HG02840 (cell line): ENCODE data around the gene UBLCP1.

Experiments
- ATAC-seq: cut with Tn5 transposase; IDR thresholded peaks from one replicate; pipeline ENCODE4 v1.9.1; 2021; ENCODE audit warnings: mild to moderate bottlenecking, moderate library complexity, moderate number of reproducible peaks; ENCODE audit not compliant: unreplicated experiment, low FRiP score

UBLCP1 gene

DNA sequence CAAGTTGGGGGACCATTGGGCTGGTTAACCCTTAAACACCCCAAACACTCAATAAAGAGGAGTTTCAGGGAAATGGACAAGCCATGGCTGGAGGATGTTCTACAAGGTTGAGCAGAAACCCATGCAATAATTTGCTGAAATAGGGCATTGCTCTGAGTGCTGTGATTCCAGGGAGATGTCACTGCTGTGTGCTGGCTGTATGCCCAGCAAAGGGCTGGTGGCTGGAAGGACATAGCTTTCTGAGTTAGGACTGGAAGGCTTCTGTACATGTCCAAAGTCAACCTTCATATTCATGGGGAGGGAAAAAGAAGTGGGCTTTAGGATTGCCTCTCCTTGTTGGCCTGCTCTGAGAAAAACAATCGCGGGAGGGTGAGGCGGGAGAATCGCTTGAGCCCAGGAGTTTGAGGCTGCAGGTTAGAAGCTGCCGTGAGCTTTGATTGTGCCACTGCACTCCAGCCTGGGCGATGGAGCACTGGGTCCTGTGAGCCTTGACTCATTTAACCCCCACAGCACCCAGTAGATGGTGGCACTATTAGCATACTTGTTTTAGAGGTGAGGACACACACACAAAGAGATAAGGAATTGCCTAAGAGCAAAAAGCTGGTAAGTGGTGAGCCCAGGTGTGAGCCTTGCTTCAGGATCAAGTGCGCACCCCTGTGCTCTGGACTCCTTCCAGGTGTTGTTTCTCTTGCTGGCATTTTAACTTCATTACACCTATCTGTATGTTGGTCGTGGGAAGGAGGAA is 46.8 kb downstream of the UBLCP1 start:
- ATAC-seq = no peak

DNA sequence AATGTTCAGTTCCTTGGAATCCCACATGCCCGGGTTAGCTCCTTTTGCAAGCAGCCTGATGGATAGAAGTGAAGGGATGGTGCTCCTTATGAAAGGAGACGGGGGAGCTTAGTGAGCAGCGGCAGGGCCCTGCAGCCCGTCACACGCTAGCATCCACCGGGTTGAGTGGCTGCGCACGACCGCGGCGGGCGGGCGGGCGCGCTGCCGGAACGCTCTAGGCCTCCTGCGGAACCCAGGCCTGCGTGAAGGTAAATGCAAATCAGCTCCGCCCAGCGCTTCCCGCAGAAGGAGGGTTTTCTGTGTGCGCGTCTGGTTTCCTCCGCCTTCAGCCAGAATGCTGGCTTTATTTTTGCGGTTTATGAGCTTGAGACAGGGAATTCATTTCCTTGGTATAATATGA is 47.4 kb downstream of the UBLCP1 start:
- no peak for ATAC-seq

DNA sequence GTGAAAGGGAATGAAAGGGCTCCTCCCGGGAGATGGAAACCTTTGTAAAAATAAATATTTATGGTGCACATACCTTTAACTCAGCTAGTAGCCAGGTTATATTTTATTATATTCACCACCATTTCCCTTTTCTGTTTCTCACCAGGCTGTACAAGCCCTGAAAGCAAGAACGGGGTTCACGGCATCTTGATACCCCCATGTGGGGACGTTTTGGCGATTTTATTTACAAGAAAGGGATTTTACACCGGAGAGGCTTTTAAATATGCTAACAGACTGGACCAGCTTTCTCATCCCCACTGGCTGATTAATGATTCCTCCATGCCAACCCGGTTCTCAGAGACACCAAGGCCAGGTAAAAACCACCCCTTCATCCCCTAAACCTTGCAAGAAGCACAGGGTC is 48.0 kb downstream of the UBLCP1 start:
- no peak for ATAC-seq

DNA sequence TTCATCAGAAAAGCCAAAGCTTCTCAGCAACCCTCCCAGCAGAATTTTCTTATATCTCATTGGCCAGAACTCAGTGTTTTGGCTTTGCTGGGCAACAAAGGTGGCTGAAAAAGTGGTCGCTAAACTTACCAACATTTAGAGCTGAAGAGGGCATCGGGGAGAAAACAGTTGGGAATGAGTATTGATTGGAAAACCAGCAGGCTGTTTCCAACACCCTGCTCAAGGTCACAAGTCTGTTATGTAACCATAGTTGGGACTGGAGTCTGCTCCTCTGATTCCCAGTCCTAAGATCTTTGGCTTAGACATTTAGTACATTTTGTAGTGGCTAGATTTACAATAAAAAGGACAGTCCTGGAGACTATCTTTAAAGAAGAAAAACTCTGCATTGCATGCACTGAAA is 50.1 kb downstream of the UBLCP1 start:
- ATAC-seq = no peak

DNA sequence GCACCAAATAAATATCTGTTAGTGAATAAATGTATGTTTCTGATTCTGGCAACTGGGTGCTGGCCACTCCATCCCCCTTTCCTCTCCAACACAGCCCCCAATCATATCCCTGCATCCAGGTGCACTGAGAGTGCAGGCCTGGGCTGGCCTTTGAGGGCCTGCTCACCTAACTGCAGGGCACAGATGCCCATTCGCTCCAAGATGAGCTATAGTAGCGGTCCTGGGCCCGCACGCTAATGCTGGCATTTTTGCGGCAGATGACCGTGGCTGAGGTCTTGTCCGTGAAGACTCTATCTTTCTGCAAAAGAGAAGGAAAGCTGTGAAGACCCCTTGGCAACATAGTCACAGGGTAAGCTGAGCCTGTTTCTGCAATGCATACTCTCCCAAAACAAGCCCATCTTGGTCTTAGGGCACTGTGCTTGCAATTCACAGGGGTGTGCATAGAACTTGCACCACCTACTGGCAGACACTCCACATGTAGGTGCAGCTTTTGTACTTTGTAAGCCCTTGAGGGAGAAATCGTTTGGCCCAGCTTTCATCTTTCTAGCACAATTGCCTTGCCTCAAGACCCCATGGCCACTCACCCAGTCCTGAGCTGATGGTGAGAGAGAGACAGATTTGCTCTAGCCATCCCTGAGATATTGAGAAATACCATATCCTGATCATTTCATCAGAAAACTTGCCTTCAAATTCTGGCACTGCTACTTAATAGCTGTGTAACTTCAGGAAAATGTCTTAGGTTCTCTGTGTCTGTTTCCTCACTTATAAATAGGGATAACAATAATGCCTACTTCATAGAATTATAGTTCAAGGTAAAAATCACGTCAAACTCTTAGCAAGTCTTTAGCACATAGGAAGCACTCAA is 53.7 kb downstream of the UBLCP1 start:
- ATAC-seq = no peak

DNA sequence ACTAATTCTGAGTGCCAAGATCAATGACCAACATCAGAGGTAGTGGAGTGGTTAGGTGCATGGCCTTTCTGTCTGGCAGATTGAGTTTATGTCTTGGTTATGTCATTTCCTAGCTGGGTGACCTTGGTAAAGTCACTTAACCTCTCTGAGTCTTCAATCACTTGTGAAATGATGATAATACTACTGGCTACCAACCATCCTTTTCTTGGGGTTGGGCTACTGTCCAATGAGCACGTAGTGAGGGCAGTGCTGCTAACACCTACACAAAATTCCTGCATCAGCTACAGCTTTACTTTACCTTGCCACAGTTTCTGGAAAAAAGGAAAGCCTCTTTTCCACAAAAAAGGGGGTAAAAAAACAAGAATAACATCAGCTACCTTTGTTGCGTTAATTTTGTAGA is 54.8 kb downstream of the UBLCP1 start:
- ATAC-seq = no peak

DNA sequence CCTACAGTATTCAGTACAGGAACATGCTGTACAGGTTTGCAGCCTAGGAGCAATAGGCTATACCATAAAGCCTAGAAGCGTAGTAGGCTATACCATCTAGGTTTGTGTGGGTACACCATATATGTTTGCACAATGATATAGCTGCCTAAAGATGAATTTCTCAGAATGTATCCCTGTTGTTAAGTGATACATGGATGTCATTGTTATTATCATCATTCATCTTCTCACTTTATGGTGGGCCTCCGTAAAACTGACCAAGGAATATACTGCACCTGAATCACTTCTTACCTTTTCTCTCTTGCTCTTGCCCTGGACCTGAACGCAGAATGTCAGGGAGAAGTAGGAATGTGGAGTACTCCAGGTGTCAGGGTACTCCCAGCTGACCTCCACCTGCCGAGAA is 55.4 kb downstream of the UBLCP1 start:
- no peak for ATAC-seq

DNA sequence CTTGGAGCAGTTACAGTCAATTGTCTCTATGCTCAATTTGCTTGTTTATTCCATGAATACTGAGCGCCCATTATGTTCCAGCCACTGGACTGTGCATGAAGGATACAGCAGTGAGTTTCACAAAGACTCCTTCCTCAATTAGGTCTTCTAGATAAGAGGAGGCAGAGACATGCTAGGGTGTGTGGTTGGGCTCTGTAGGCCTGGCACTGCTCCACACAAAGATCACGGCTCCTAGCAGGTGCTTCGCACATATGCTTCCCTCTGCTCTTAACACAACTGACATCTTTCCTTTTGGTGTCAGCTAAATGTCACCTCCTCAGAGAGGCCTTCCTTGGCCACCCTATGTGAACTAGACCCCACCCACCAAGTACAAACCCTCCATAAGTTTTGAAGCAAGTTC is 56.3 kb downstream of the UBLCP1 start:
- ATAC-seq = no peak

DNA sequence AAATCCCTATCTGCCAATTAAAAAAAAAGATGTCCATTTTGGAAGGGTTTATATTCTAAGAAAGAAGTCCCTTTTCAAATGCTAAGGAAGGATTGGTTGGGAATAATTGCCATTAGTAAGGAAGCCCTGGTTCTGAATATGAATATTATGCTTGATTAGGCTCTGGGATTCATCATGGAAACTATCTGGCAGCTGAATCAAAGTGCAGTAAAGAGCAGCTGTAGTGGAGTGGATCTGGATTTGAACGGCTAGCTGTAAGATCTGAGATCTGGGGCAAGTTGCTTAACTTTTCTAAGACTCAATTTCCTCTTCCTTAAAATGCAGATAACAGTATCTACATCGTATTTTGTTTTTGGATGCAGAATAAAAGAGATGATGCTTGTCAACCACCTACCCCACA is 56.7 kb downstream of the UBLCP1 start:
- ATAC-seq = no peak

DNA sequence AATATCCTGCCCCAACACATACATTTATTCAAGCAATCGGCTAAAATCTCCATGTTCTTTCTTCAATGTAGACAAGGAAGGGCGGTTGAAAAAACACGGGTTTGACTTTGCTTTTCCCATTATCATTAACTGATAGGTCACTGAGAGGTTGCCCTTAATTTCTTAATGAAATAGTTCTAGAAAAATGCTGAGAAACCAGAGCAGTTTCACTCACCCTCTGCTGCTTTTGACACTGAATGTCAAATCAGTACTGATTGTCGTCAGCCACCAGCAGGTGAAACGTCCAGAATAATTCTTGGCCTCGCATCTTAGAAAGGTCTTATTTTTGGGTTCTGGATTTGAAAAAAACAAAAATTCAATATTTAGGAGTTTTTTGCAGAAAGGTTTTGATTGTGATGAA is 59.1 kb downstream of the UBLCP1 start:
- ATAC-seq = no peak

DNA sequence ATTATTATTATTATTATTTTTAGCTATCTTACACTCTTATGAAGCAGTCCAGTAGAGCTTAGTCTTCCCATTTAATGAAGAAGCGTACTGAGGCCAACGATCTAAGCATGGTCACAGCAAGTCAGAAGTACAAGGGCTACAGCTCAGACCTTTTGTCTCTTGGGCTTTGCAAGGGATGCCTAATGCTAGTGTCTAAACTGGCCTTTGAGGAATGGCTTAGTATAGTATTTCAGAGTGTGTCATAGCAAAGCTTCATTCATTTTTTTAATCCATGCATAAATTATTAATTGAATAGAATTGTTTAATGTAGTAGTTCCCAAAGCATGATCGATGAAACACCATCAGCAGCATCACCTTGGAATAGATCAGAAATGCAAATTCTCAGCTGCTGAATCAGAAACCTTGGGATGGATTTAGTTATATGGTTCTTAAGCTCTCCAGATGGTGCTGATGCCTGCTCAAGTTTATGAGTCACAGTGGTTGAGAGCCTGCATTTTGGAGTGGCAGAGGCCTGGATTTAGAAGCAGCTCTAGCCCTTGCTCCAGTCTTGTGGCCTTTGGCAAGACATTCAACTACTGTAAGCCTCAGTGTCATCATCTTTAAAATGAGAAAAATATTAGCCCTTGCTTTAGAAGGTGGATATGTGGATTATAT is 61.1 kb downstream of the UBLCP1 start:
- ATAC-seq = no peak

DNA sequence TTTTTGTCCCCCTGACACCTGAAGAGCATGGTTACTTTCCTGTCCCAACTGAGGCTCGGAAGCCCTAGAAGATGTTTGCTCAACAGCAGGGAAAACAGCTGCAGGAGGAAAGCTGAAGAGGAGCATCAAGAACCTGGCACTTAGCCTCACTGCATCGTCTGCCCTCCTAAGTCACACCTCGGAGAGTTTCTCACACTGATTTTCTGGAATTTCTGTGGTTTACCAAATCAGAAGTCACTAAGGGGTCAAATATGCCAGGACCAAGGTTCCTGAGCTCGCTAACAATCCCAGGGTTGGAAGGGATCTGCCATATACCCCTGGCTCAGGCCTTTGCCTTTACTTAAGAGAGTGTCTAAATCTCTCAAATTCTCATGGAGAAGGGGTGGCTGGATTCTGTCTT is 61.9 kb downstream of the UBLCP1 start:
- ATAC-seq = no peak

DNA sequence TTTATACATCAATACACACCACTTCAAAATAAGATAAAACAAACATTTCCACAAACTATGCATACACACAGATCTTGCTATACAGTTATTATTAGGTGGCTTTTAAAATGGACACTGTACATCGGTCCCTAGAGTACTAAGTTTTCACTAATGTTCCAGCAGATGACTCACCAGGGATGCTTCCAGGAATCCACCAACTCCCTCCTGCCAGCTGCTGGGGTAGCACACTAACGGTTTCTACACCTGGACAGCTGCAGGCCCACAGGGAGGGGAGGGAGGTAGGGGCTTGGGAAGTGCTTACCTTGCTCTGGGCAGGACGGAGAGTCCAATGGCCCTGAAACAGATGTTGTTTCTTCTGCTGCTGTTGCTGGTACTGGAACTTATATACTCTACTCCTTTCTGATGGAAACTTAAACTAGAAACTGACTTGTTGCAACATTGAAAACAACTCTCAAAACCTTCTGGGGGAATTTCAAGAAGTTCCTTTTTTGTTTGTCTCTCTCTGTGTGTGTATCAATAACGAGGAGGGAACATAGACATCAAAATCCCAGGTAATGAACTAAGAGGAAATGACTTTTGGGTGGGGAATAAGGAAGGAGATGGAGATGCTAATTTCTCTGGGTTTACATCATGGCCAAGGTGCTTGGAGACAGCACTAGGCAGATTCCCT is 67.2 kb downstream of the UBLCP1 start, which contains the start of gene IL12B:
TSS of gene IL12B (minus strand) at position 357 of the 670 bp plus-strand sequence. CDS start 3,705 bp downstream, outside the sequence.
- ATAC-seq = no peak

DNA sequence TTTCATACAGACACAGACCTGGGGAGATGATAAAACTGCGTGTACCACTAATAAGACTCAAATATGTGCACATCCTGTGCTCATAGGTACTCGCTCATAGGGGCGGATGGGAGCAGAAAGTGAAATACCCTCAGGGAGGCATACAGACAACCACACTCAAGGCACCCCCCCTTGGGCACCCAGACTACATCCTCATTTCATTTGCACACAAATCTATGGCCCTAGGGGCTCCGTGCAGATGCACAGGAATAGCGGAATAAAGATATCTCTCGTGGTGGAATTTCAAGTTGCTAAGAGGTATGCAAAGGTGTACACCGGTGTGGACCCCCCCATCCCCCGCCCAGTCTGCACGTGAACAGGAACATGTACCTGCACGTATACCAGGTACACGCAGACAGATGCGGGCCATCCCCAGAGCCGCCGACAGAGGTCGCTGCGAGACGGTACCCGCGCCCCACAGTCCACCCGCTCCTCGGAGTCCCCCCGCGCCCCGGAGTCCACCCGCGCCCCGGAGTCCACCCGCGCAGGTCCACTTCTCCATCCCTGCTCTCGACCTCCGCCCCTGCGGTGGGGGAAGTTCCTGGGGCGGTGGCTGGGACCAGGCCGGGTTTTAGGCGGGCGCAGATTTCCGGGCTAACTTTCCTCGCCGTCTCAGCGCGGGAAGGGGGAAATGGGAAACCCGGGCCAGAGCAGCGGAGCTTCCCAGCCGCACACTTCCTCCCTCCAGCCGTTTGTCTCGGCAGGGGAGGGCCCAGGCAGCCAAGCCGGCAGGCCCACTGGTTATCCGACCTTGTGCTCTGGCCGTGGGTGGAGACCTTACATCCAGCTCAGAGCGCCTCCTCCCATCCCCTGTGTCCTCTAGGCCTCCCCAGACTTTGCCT is 68.2 kb downstream of the UBLCP1 start:
- ATAC-seq = peak; percentile 53

DNA sequence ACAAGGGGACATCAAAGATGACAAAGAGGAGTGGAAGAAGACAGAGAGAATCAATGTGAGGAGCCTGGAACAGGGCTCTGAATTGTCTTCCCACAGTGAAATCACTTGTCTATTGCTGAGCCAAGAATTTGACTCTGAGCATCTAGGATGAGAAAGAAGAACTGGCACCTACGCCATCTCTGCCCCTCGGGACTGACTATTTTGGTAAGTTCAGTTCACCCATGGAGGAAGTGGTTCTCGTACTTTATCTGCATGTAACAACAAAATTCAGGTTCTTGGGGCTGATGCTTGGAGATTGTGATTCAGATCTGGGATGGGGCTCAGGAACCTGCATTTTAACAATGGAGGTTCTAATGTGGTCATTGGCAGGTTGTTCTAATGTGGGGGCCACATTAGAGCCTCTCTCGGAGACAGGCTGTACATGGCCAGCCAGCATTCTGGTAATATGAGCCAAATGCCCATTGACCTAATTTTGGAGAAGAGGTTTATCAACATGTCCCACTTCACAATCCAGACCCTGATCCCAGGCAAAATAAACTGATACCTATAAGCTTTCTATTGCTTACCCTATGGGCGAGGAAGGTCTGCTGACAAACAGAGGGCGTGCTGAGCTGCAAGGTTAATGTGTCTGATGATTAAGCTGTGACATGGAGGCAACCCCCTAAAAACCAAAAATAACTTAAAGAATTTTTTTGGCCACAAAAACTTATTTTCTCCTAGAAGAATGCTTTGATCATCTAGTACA is 69.9 kb downstream of the UBLCP1 start:
- no peak for ATAC-seq

DNA sequence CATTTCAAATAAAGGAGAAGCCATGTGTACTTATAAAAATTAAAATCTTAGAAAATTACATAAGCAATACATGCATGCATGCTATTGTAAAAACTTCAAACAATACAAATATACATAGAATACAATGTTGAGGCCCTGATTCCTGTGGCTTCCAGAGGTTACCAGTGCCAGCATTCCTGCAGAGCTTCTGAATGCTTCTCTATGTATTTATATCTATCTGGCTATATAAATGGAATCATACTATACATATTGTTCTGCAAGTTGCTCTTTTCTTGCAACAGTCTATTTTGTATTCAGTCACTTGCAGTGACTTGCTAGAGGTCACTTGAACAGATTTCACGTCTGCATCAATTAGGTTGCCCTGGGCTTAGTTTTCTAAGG is 70.4 kb downstream of the UBLCP1 start:
- ATAC-seq = no peak
